GM19238 (cell line): ENCODE measurements around the gene TRIB2.
"Not testable (repeated sequence)": the region's sequence is repeated elsewhere in the genome, so short reads cannot be mapped to it uniquely, and the experiment has no call there.

Experiments
- DNase-seq: peaks from one replicate; pipeline ENCODE4 v3.0.0; 2011; ENCODE audit warnings: low spot score; ENCODE audit not compliant: insufficient read length

TRIB2 gene

GRCh38 chr2:12716282-12717190, at the start of gene TRIB2:
Gene TRIB2, plus strand, starts transcription at chr2:12716936. Its CDS starts 1,372 bp downstream, at chr2:12718308.
- DNase-seq = peak; percentile 45

GRCh38 chr2:12669036-12669435, 47.7 kb upstream of the TRIB2 start:
- no peak for DNase-seq

GRCh38 chr2:12672711-12673315, 43.9 kb upstream of the TRIB2 start:
- DNase-seq = no peak

GRCh38 chr2:12674644-12675328, 42.0 kb upstream of the TRIB2 start:
- DNase-seq = no peak

GRCh38 chr2:12675352-12675795, 41.4 kb upstream of the TRIB2 start:
- no peak for DNase-seq

GRCh38 chr2:12675801-12676200, 40.9 kb upstream of the TRIB2 start:
- DNase-seq = no peak

- no peak for DNase-seq
Observed at GRCh38 chr2:12676771-12677170, 40.0 kb upstream of the TRIB2 start.

GRCh38 chr2:12678186-12678585, 38.5 kb upstream of the TRIB2 start:
- DNase-seq = no peak

- no peak for DNase-seq
Observed at GRCh38 chr2:12679550-12680072, 37.1 kb upstream of the TRIB2 start.

- not testable (repeated sequence) for DNase-seq
Observed at GRCh38 chr2:12680115-12680514, 36.6 kb upstream of the TRIB2 start.

GRCh38 chr2:12682017-12682416, 34.7 kb upstream of the TRIB2 start:
- no peak for DNase-seq

GRCh38 chr2:12683457-12684100, 33.2 kb upstream of the TRIB2 start:
- DNase-seq = no peak

GRCh38 chr2:12684471-12684936, 32.2 kb upstream of the TRIB2 start:
- DNase-seq = no peak

GRCh38 chr2:12685145-12685544, 31.6 kb upstream of the TRIB2 start:
- DNase-seq = no peak

GRCh38 chr2:12685956-12686355, 30.8 kb upstream of the TRIB2 start:
- DNase-seq = no peak

- no peak for DNase-seq
Observed at GRCh38 chr2:12686708-12687283, 29.9 kb upstream of the TRIB2 start.

GRCh38 chr2:12688091-12688490, 28.6 kb upstream of the TRIB2 start:
- DNase-seq = no peak

- no peak for DNase-seq
Observed at GRCh38 chr2:12688893-12689292, 27.8 kb upstream of the TRIB2 start.

GRCh38 chr2:12693509-12693908, 23.2 kb upstream of the TRIB2 start:
- no peak for DNase-seq

- no peak for DNase-seq
Observed at GRCh38 chr2:12694990-12695774, 21.6 kb upstream of the TRIB2 start.
